ENCODE data around the gene MORC3. TPM values are rescaled to one million over a fixed set of nuclear protein-coding genes. Genes with fewer than 3 reads are reported as not detected.

MORC3 gene
- total RNA-seq, 4 donors from 2014 or later: 31.0 to 54.8 (median 48.4) TPM

GRCh38 chr21:36355868-36356267 lies 35.9 kb downstream of the MORC3 start:
- Histone ChIP-seq H3K27ac (no peak overlapping the region), H3K9me3 (no peaks in the 10 kb centered on the region), H3K4me1 (no peaks in the 10 kb centered on the region), H3K4me3 (no peak overlapping the region), H3K36me3 (peaks cover 0 to 99% of the 10 kb centered on the region in 2 donors), H3K27me3 (no peaks in the 10 kb centered on the region)
- TF ChIP-seq POLR2A (IDR thresholded peaks at IDR 0.05) (no peak), POLR2AphosphoS5 (IDR thresholded peaks at IDR 0.05) (no peak), CTCF (IDR thresholded peaks at IDR 0.05) (no peak), EP300 (IDR thresholded peaks at IDR 0.05) (no peak)
- no peak for ATAC-seq
- WGBS, 2 donors (ENCODE audit: low coverage in 1 of 2): 30 to 61% methylated on average over 2 of the region's 2 CpGs

- no peak for ATAC-seq
These were observed 39.2 kb downstream of the MORC3 start for GRCh38 chr21:36359185-36359584.

GRCh38 chr21:36369064-36369685 lies 49.2 kb downstream of the MORC3 start:
- Histone ChIP-seq H3K4me1 (no peaks in the 10 kb centered on the region), H3K9me3 (no peaks in the 10 kb centered on the region), H3K27me3 (no peaks in the 10 kb centered on the region), H3K27ac (no peak overlapping the region), H3K36me3 (peaks cover 6 to 99% of the 10 kb centered on the region in 2 donors), H3K4me3 (no peak overlapping the region)
- no peak for ATAC-seq
- TF ChIP-seq CTCF (IDR thresholded peaks at IDR 0.05) (no peak), EP300 (IDR thresholded peaks at IDR 0.05) (no peak), POLR2AphosphoS5 (IDR thresholded peaks at IDR 0.05) (no peak), POLR2A (IDR thresholded peaks at IDR 0.05) (no peak)
- 61 to 91% methylated on average over 3 to 7 of the region's 7 CpGs for WGBS, 2 donors (ENCODE audit: low coverage in 1 of 2)

More at GRCh38 chr21:36359185-36359584, 39.2 kb downstream of the MORC3 start:
- Histone ChIP-seq H3K36me3 (peaks cover 6 to 100% of the 10 kb centered on the region in 2 donors), H3K9me3 (no peaks in the 10 kb centered on the region), H3K27ac (no peak overlapping the region), H3K4me1 (no peaks in the 10 kb centered on the region), H3K4me3 (no peak overlapping the region), H3K27me3 (no peaks in the 10 kb centered on the region)
- TF ChIP-seq POLR2AphosphoS5 (IDR thresholded peaks at IDR 0.05) (no peak), EP300 (IDR thresholded peaks at IDR 0.05) (no peak), POLR2A (IDR thresholded peaks at IDR 0.05) (no peak), CTCF (IDR thresholded peaks at IDR 0.05) (no peak)
- whole genome bisulfite sequencing, 2 donors (ENCODE audit: low coverage in 1 of 2): 100% methylated on average over 1 to 2 of the region's 2 CpGs

- Histone ChIP-seq H3K27ac (no peak overlapping the region), H3K4me3 (no peak overlapping the region), H3K27me3 (no peaks in the 10 kb centered on the region), H3K9me3 (no peaks in the 10 kb centered on the region), H3K36me3 (peaks cover 0 to 76% of the 10 kb centered on the region in 2 donors), H3K4me1 (peaks cover 0 to 8% (median 0%) of the 10 kb centered on the region in 3 donors)
- no peak for ATAC-seq
- no peak for TF ChIP-seq POLR2A (IDR thresholded peaks at IDR 0.05)
- TF ChIP-seq EP300 (IDR thresholded peaks at IDR 0.05): no peak
- TF ChIP-seq POLR2AphosphoS5 (IDR thresholded peaks at IDR 0.05): no peak
- no peak for TF ChIP-seq CTCF (IDR thresholded peaks at IDR 0.05)
These were observed 56.0 kb downstream of the MORC3 start for GRCh38 chr21:36375994-36376393.

GRCh38 chr21:36377391-36377842 lies 57.4 kb downstream of the MORC3 start:
- Histone ChIP-seq H3K27me3 (no peaks in the 10 kb centered on the region), H3K36me3 (peaks cover 0 to 61% of the 10 kb centered on the region in 2 donors), H3K9me3 (no peaks in the 10 kb centered on the region), H3K4me3 (no peak overlapping the region), H3K27ac (peak overlapping the region in 1 of 4 donors; percentile 17), H3K4me1 (peaks cover 0 to 8% (median 0%) of the 10 kb centered on the region in 3 donors)
- ATAC-seq: no peak
- TF ChIP-seq EP300 (IDR thresholded peaks at IDR 0.05) (no peak), POLR2A (IDR thresholded peaks at IDR 0.05) (no peak), CTCF (IDR thresholded peaks at IDR 0.05) (no peak), POLR2AphosphoS5 (IDR thresholded peaks at IDR 0.05) (no peak)
- 43 to 55% methylated on average over 7 of the region's 7 CpGs for WGBS, 2 donors (ENCODE audit: low coverage in 1 of 2)
